ENCODE results near the gene DGCR8. TPM values are rescaled to one million over a fixed set of nuclear protein-coding genes. Genes with fewer than 3 reads are reported as not detected.
A peak's percentile ranks its signal among the peaks of the same experiment; 100 is the strongest.

Gene DGCR8
- polyA plus RNA-seq, 1 experiment: 21.3 TPM

DNA sequence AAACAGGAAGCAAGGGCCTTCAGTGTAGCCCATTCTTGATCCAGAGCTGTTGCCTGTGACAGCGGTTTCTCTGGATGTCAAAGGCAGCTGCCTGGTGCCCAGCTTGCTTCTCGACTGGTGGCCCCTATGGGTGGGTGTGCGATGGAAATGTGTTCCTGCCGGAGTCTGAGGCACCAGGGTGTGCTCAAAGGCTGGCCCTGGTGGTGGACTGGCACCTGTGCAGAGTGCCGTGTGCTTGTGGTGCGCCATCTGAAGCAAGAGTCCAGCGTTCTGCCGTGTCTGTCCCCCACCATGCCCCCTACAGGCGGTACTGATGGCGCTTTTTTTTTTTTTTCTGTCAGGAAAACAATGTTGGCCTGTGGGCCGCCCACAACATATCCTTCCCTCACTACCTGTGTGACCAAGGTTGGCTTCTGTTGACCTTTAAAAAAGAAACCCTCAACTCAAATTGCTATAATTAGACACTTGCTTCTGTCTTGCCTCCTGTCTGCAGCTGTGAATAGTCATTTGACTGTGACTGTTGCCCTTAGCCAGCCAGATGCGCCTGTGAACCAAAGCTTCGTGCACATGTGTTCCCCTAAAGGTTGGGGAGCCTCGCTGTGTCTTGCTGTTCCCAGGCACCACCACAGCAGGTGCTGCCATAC lies 31.1 kb downstream of the DGCR8 start:
- H3K4me3 ChIP-seq (ENCODE audit: low read depth, low read length): no peak overlapping the region
- TF ChIP-seq, protein P1, sequence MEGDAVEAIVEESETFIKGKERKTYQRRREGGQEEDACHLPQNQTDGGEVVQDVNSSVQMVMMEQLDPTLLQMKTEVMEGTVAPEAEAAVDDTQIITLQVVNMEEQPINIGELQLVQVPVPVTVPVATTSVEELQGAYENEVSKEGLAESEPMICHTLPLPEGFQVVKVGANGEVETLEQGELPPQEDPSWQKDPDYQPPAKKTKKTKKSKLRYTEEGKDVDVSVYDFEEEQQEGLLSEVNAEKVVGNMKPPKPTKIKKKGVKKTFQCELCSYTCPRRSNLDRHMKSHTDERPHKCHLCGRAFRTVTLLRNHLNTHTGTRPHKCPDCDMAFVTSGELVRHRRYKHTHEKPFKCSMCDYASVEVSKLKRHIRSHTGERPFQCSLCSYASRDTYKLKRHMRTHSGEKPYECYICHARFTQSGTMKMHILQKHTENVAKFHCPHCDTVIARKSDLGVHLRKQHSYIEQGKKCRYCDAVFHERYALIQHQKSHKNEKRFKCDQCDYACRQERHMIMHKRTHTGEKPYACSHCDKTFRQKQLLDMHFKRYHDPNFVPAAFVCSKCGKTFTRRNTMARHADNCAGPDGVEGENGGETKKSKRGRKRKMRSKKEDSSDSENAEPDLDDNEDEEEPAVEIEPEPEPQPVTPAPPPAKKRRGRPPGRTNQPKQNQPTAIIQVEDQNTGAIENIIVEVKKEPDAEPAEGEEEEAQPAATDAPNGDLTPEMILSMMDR (IDR thresholded peaks at IDR 0.05; ENCODE audit: insufficient read depth, low read depth, low read length): peak; percentile 53
- H3K36me3 ChIP-seq (ENCODE audit: control insufficient read depth, insufficient read depth, low read length): peaks cover 67% of the 10 kb centered on the region
- no peak for DNase-seq (ENCODE audit: low read depth)
- H3K27me3 ChIP-seq (ENCODE audit: control insufficient read depth, insufficient read depth, low read length): no peaks in the 10 kb centered on the region
- POLR2A ChIA-PET: no interaction called here
- CTCF ChIA-PET: interaction anchor here (1.3 kb wide), 1 partner anchor 10 kb away, joined by 3 read pairs; no protein-coding TSS in a partner anchor

DNA sequence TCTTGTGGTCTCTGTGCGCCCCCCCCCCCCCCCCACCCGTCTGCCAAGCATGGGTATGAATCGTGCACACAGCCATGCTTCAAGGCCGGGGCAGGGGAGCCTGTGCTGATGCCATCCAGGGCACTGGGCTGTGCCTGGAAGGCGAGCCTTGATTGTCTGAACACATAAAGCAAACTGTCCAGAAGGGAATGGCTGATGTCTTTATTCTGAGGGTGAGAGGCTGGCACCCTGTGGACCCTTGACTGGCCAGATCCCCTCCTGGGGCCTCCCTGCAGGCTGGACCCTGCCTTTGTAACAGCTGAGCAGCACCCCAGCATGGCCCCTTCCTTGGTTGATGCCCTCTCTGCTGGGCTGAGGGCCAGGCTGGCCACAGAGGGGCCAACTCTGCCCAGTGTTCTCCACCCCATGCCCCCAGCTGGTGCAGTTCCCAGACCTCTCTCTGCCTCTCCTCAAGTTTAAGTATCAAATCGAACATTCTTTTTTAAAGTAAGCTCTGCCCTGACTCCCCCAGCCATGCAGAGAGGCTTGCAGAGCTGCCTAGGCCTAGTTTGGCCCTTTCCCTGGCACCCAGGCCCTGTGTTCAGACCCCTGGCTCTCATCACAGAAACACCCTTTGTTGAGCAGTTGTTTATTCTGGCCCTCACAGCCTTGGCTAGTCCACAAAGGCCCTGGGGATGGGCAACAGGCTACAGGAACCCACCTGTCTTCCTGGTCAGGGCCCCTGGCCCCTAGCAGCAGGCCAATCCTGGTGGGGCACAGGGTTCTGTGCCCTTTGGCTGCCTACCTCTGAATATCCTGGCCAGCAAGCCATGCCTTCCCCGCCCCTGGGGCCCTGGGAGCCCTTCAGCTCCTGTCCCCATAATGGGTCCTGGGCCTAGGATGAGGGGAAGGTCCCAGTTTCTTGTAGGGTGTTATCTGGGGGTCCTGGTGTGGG lies 31.9 kb downstream of the DGCR8 start:
- POLR2A ChIA-PET: no interaction called here
- Histone ChIP-seq H3K27me3 (ENCODE audit: control insufficient read depth, insufficient read depth, low read length) (no peaks in the 10 kb centered on the region), H3K4me3 (ENCODE audit: low read depth, low read length) (no peak overlapping the region), H3K36me3 (ENCODE audit: control insufficient read depth, insufficient read depth, low read length) (peaks cover 59% of the 10 kb centered on the region)
- no peak for DNase-seq (ENCODE audit: low read depth)
- TF ChIP-seq, protein P1 (IDR thresholded peaks at IDR 0.05; ENCODE audit: insufficient read depth, low read depth, low read length): no peak
- CTCF ChIA-PET: interaction anchor here (1.1 kb wide), 1 partner anchor 26 kb away, joined by 4 read pairs; no protein-coding TSS in a partner anchor

DNA sequence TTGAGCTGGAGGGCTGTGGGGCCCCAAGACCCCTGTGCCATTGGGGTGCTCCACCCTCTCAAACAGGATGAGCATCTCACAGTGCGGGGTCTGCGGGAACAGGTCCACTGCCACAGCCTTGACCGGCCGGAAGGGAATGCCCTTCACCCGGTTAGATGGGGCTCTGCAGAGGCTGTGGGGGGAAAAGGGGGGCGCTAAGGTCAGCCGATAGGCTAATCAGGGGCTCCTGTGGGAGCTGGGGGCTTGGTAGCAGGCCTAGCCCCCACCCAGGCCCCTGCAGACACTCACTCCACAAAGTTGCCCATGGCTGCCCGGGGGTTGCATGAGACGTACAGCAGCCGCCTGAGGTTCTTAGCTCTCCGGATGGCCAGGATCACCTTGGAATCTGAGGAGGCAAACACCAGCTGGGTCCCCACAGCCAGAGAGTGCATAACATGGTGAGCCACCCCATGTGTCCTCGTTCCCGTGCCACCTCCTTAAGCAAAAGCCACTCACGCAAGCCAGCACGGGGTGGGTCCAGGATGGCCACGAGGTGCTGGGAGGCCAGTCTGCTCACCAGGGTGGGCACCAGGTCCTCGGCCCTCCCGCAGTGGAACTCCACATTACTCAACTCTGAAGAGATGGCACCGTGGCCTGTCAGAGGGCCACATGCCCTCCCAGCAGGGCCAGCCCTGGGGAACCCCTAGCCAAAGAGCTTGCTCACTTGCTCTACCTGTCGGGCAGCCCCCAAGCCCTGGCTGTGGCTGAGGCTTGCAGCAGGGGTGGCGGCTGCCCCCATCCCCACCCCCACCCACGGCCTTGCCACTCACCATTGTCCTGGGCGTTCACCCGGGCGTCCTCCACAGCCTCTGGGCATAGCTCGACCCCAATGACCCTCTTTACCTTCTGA lies 32.8 kb downstream of the DGCR8 start:
- TF ChIP-seq, protein P1 (IDR thresholded peaks at IDR 0.05; ENCODE audit: insufficient read depth, low read depth, low read length): no peak
- POLR2A ChIA-PET: no interaction called here
- Histone ChIP-seq H3K4me3 (ENCODE audit: low read depth, low read length) (no peak overlapping the region), H3K27me3 (ENCODE audit: control insufficient read depth, insufficient read depth, low read length) (no peaks in the 10 kb centered on the region), H3K36me3 (ENCODE audit: control insufficient read depth, insufficient read depth, low read length) (peaks cover 51% of the 10 kb centered on the region)
- DNase-seq (ENCODE audit: low read depth): no peak
- CTCF ChIA-PET: interaction anchor here (1.1 kb wide), 1 partner anchor 27 kb away, joined by 4 read pairs; no protein-coding TSS in a partner anchor

DNA sequence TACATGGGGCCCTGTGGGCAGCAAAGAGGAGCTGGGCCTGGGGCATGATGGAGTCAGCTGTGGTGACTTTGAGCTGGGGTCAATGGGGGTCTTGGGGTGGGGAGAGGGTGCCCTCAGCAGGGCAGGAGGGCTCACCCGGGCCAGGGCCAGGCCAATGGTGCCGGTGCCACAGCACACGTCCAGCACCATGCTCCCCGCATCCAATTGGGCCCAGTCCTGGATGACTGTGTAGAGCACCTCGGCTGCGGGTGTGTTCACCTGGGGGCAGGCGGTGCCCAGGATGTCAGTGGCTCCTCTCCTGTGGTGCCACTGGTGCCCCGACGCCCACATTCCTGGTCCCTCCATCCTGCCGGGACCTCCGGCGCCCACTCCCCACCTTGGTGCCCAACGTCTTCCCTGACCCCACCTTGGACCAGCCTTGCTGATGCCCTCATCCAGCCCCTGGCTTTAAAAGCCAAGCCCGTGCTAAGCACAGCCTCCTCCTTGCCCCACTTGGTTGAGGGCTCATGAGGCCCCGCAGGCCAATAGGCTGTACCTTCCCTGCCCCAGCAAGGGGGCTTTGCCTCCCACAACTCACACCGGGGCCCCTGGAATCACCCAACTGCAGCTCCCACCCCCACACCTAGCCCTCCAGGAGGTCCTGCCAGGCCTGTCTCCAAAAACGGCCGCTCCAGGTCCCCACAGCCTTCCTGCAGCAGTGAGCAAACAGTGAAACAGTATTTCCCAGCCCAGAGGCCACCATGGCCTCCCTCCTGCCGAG lies 33.7 kb downstream of the DGCR8 start:
- H3K27me3 ChIP-seq (ENCODE audit: control insufficient read depth, insufficient read depth, low read length): no peaks in the 10 kb centered on the region
- ChIA-PET POLR2A (no interaction called here), CTCF (no interaction called here)
- no peak overlapping the region for H3K4me3 ChIP-seq (ENCODE audit: low read depth, low read length)
- TF ChIP-seq, protein P1 (IDR thresholded peaks at IDR 0.05; ENCODE audit: insufficient read depth, low read depth, low read length): no peak
- DNase-seq (ENCODE audit: low read depth): no peak
- peaks cover 43% of the 10 kb centered on the region for H3K36me3 ChIP-seq (ENCODE audit: control insufficient read depth, insufficient read depth, low read length)

Data from BJ (cell line).